GM18870 (cell line): Measurements from ENCODE around the gene NBPF20.
"Not testable (repeated sequence)": the region's sequence is repeated elsewhere in the genome, so short reads cannot be mapped to it uniquely, and the experiment has no call there.

Experiments
- ATAC-seq: cut with Tn5 transposase; IDR thresholded peaks from one replicate; pipeline ENCODE4 v1.9.1; 2021; ENCODE audit warnings: moderate library complexity; ENCODE audit not compliant: unreplicated experiment

The NBPF20 gene, protein sequence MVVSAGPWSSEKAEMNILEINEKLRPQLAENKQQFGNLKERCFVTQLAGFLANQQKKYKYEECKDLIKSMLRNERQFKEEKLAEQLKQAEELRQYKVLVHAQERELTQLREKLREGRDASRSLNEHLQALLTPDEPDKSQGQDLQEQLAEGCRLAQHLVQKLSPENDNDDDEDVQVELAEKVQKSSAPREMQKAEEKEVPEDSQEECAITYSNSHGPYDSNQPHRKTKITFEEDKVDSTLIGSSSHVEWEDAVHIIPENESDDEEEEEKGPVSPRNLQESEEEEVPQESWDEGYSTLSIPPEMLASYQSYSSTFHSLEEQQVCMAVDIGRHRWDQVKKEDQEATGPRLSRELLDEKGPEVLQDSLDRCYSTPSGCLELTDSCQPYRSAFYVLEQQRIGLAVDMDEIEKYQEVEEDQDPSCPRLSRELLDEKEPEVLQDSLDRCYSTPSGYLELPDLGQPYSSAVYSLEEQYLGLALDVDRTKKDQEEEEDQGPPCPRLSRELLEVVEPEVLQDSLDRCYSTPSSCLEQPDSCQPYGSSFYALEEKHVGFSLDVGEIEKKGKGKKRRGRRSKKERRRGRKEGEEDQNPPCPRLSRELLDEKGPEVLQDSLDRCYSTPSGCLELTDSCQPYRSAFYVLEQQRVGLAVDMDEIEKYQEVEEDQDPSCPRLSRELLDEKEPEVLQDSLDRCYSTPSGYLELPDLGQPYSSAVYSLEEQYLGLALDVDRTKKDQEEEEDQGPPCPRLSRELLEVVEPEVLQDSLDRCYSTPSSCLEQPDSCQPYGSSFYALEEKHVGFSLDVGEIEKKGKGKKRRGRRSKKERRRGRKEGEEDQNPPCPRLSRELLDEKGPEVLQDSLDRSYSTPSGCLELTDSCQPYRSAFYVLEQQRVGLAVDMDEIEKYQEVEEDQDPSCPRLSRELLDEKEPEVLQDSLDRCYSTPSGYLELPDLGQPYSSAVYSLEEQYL (N-terminal part only)

DNA sequence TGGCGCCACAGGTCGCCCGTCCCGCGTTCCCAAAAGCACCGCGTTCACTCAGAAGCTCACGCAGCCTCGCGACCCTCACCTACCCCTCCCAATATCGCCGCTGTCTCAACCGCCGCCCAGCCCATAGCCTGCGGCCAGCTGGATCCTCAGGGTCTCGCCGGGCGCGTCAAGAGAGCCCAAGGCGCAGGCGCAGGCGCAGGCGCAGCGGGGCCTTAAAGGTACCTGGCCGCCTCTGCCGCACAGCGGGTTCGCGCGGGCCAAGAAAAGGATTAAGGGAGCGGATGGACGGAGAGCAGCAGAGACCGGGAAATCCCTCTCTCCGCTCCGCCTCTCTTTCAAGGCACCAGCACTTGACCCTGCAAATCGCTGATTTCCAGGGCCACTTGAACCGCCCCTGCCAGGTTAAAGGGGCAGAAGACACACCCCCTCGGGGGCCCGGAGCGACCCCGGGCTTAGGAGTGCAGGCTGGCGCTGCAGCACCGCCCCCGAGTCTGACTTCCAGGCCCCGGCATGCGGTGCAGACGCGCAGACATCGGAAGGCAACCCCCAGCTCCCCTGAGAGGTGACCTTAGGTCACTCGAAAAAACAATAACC, at the start of gene NBPF20:
TSS of gene NBPF20 (minus strand) at position 168 of the 594 bp plus-strand sequence. CDS start 20,331 bp downstream, outside the sequence.
- peak; percentile 72 for ATAC-seq

DNA sequence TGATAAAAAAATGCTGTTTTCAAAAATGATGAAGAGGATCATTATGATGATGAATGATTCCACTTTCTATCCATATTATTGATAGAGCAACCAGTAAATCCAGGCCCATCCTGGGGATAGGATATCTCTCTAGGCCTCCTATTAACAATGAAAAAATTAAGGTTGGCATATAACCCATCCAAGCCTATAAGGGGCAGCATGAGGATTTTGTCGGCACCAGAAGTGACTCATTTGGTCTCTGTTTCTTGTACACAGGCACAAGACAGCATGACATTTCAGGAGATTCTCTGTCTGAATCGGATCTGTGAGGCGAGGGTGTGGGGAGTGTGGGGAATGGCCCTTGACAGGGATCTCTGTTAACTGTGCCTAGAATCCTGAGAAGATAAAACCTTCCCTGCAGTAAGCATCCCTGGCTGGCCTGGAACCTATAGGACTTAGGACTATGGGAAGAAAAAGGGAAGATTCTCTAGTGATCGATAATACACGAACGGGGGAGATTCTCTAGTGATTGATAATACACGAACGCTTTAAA, 49.5 kb upstream of the NBPF20 start:
- ATAC-seq: not testable (repeated sequence)

DNA sequence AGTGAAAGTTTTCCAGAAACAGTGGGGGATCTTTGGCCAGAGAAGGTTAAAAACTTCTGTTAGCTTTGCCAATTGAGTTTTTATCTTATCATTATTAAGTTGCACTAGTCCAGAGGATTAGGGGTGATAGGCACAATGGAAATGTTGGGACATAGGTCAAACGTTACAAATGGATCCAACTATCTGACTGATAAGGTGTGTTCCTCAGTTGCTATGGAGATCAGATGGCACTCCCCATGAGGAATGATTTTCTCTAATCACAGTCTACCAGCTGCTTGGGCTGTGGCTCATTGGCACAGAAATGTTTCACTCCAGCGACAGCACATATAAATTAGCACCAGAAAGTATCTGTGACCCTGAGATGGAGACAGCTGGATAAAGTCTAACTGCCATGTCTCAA, 47.3 kb upstream of the NBPF20 start:
- not testable (repeated sequence) for ATAC-seq

DNA sequence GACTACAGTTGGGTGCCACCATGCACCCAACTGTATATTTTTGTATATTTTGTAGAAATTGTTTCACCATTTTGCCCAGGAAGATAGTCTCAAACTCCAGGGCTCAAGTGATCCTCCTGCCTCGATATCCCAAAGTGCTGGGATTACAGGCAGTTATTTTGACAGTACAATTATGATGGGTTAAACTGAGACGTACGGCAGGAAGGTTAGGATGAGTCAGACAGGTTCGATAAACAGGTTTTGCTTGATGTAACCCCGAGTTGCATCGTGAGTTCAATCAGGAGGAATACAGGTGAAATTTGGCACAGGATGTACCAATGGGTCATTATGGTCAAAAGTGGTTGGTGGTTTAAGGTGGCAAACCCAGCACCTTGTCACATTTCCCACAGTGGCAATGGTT, 46.0 kb upstream of the NBPF20 start:
- ATAC-seq: not testable (repeated sequence)

DNA sequence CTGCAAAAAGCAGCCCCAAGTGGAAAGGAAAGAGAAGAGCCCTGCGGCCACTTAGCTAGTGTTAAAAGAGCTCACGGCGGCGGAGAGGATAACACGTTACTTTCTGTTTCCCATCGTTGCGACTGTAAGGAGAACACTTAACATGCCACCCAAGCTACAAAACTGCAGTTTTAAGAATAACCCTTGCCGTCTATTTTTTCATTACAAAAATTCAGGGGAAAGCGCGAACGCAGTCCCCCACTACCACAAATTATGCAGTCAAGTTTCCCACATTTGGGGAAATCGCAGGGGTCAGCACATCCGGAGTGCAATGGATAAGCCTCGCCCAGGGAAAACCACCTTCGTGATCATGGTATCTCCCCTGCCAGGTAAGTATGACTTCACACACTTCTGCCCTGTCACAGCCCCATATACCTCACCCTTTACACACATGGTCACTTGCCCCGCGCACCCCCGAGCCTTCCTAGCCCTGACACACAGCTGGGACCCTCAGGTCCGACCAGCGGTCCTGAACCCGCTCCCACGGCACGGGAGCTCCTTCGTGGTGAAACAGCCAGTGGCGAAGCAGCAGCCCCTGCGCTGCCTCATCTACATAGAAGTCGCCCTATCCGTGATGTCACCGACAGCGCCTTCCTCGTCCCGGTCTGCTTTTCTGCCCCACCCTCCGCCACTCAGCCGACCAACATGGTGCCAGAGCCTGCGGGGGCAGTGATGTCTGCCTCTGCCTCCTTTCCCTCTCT, 40.2 kb upstream of the NBPF20 start:
- ATAC-seq: peak; percentile 84

DNA sequence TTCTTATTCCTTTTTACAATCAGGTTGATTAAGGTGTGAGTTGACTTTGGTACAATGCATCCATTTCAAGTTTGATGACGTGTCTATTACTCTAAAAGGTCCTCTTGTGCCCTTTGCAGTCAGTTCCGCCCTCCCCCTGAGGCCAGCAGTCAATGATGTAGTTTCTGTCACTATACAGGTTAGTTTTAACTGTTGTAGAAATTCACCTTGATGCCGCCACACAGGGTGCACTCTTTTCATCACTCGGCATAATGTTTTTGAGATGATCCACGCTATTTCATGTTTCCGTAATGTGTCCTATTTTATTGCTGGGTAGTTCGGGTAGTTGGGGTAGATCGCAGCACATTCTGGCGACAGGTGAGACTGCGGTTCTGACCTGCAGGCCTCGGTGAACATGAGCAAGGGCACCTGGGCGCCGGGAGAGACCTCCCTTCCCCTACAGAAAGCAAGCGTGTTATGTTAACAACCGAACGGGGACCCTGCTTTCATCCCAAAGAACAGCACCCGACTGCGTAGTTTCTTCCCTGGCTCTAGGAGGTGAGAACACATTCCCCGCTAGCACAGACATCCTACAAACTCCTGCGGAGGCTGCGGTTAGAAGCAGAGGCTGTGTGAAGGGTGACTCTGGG, 39.4 kb upstream of the NBPF20 start:
- peak; percentile 12 for ATAC-seq

DNA sequence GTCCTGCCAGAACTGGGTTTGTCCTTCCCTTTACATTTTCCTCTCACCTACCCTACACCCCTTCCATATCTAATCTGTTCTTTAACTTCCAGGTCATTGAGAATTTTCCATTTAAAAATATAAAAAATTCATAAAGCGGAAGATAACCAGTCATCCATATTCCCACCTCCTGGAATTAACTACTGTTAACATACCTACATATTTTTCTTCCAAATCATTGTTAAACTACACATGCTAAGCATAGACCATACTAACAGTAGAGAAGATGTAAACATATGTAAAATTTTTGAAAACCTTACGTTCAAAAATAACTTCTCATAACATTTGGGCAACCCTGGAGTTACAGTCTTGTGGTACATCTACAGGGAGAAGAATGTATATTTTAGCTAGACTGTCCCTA, 38.6 kb upstream of the NBPF20 start:
- ATAC-seq: not testable (repeated sequence)

DNA sequence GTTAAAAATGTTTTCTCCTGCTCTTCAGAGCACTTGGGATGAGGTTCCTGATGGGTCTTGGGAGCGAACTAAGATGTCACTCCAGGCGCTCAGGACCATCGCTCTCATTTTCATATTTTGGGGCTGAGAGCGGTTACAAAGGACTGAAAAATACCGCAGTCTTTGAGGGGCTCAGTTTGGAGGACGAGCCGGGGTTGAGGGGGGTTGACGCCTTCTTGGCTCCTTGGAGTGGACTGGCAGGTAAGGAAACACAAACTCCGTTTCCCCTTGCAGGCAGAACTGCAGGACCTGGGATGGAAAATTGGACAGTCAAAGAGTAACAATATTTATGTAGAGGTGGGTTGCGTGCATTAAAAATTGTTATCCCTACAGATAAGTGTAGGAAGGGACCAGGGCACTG, 35.3 kb upstream of the NBPF20 start:
- not testable (repeated sequence) for ATAC-seq

DNA sequence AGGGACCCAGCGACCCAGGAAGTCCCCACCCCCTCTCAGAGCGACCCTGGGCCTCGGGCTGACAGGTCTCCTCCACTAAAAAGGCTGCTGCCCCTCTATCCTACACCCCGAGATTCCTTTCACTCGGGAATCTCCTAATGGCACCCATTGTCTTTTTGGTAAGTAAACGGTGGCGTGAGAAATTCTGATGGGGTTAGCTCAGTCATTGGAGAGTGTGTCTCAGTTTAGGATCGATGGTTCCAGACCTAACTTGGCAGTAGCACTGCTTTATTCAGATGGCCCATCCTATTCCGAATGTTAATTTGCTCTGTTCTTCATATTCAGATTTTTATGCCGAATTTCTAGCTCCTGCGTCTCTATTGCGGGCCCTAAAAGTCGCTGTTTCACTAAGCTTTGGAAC, 34.6 kb upstream of the NBPF20 start:
- not testable (repeated sequence) for ATAC-seq

DNA sequence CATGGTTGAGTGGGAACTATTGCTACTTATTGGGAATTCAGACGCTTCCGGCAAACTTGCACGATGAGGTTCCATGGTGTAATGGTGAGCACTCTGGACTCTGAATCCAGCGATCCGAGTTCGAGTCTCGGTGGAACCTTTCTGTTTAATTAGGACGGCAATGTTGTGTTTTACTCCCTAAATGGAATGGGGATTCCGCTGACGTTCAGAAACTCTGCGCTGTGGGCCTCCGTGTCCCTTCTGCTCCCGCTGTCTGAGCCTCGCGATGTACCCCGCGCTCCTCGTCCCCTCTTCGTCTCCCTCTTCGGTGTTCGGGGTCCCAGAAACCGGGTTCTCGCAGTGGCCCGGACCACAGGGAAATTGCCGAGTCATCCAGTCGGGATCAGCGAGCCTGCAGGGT, 34.2 kb upstream of the NBPF20 start:
- not testable (repeated sequence) for ATAC-seq

DNA sequence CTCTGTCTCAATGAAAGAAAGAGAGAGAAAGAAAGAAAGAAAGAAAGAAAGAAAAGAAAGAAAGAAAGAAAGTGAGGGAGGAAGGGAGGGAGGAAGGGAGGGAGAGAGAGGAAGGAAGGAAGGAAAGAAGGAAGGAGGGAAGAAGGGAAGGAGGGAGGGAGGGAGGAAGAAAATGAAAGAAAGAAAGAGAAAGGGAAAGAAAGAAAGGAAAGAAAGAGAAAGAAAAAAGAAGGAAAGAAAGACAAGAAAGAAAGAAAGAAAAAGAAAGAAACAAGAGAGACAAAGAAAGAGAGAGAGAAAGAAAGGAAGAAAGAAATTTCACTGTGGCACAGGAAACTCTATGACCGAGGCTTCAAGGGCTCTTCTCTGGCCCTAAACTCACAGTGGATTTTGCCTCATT, 33.7 kb upstream of the NBPF20 start:
- not testable (repeated sequence) for ATAC-seq

DNA sequence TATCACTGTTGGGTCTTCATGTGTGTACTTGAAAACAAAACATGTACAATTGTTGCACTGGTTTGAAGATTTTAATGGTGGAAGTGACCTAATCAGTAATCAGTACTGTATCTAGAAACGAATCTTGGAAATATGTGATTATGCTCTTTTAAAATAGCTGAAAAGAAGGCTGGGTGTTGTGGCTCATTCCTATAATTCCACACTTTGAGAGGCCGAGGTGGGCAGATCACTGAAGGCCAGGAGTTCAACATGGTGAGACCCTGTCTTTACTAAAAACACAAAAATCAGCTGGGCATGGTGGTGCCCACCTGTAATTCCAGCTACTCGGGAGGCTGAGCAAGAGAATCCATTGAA, 29.4 kb upstream of the NBPF20 start:
- ATAC-seq: not testable (repeated sequence)

DNA sequence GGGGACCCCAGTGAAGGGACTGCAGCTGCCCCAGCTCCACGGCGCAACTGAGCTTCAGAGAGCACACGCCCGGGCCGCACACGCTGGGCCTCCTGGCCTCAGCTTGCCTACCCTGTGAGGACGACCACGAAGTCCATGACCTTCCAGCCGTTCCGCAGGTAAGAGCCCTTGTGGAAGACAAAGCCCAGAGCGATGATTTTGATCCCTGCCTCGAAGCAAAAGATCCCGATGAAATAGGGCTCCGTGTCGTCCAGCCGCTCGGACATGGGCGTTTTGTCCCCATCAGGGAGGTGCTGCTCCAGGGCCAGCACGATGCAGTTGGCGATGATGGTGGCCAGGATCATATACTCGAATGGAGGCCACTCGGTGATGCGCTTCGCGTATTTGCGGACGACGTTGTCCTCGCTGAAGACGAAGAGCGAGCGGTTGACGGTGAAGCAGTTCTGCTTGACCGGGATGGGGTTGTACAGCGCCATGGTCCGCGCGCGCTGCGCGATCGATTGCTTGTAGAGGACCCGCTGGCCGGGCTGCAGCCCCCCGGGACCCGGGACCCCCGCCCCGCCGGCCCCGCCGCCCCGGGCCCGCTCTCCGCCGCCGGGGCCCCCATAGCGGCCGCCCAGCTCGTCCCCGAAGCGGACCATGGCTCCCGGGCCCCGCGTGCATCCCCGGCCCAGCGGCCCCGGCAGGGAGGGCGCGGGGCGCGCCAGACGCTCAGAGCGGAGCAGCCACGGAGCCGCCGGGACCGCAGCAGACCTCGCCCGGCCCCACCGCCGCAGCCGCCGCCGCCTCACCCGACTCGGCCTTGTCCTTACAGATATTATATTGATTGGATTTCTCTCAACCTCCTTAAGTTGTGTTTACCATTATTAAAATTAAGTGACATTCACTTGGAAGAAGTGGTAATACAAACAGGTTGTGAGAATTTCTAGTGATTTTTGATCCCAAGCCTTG, 28.7 kb upstream of the NBPF20 start:
- ATAC-seq: not testable (repeated sequence)

DNA sequence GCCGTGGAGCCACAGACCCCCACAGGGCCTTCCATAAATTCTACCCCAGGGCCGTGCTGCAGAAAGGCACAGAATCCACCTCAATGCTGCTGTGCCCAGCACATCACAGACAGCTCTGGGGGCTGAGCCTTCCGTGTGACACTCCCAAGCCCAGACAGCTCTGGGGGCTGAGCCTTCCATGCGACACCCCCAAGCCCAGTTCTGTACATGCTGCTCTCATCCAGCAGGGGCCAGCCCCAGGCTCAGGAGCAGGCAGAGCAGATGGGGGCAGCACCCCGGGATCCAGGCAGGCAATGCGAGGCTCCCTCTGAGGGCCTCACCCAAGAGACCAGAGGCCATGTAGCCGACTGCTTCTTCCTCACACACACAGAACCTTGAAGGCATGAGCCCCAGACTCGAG, 27.1 kb upstream of the NBPF20 start:
- ATAC-seq: not testable (repeated sequence)

DNA sequence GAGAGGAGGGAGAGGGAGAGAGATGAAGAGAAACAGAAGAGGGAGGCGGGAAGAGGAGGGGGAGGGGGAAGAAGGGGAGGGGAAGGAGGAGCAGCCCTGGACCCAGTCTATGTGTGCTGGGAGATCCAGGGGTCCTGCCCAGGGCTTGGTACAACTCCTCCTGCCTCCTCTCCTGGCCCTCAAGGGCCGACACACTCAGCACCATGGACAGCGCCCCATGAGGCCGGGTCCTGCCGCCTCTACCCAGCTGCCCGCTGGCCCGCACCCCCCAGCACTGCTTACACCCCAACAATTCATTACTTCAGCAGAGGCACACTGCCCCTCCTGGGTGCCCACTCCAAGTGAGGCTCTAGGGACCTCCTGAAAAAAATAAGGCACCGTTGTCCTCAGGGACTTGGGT, 26.5 kb upstream of the NBPF20 start:
- not testable (repeated sequence) for ATAC-seq

DNA sequence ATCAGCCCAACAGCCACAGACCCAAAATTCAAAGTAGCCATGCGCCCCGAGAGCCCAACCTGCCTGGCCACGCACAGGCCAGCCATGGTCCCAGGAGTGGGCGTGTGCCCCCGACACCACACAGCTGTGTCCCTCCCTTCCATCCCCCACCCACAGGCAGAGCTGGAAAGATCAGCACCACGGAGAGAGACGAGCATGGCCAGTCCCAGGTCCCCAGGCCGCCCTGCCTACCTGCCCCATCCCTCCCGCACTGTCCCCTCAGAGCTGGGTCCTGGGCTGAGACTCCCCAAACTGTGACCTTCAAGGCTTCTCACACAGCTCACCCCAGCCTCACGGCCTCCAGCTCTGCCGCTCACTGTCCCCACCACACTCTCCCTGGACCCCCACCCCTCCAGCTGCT, 19.8 kb upstream of the NBPF20 start:
- ATAC-seq: not testable (repeated sequence)

DNA sequence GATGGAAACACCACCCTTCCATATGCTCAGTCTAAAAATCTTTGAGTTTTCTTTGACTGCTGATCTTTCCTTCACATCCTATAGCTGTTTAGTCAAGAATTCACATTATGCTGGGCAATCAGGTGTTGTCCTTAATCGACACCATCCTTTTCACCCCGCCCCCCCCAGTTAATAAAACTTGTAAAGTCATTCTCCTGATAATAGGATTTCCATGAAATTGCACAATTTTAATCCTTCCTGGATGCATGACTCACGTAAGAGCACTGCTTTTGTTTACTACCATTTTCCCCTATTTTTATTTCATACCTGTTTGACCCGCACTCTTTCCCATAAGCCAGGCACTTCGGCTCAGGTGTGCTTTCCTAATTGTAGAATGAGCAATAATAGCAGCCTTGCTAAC, 16.9 kb upstream of the NBPF20 start:
- not testable (repeated sequence) for ATAC-seq

DNA sequence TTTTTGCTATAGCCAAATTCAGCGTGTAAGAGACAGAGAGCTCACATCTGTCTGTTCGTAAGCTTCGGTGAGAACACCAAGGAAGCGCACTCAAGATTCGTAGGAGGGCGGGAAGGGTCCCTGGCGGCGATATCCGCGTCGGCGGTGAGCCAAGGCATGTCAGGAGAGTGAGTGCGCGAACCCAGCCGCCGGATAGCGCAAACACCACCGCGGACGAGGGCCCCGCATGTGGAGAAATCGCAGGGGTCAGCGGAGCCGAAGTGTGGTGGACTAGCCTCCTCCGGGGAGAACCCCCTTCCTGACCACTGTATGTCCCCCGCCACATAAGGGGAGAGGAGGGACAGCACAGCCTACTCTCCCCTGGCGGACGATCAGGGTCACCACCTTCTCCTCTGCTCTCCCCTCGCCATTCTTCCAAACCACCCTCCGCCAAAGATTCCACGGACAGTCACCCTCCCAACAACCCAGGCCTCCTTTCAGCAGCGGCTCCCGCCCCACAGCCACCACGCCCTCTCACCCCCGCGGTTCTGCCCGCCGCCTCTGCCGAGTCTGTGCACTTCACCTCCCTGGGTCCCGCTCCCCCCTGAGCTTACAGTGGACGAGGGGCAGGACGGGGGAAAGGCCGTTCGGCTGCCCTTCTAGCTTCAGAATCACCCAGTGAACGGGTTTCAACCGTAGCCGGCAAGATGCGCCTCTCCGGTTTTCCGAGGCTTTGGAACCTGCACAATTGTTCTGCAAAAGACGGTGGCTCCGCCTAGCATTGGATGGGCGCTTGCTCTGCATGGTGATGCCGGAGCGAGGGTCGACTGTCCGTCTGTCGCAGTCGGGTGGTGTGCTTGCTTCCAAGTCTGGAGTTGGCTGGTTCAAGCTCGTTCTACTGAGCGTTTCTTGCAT, 6.2 kb upstream of the NBPF20 start:
- not testable (repeated sequence) for ATAC-seq
